T-cell (primary cell): ENCODE measurements around the gene C1orf94. TPM values are rescaled to one million over a fixed set of nuclear protein-coding genes. Genes with fewer than 3 reads are reported as not detected.
A peak's percentile ranks its signal among the peaks of the same experiment; 100 is the strongest.

Source experiments
- ATAC-seq, 4 experiments: fragments of 200-7000 bp in 3 of 4; fragments of 150-1000 bp in 1 of 4; cut with Tn5 transposase; replicated peaks in 1 of 4; 1 replicate in 3 of 4; 2 replicates in 1 of 4; pipeline ENCODE4 v1.10.0; 2021; ENCODE audit warnings: moderate library complexity in 3 of 4, mild to moderate bottlenecking in 2 of 4, moderate number of reproducible peaks in 1 of 4
- CTCF ChIA-PET, 2 donors: fragments of 300-600 bp; sonication (Branson Sonifier 250); formaldehyde crosslinking; loops; one replicate each; lab custom pipeline; 2022; ENCODE audit warnings: antibody characterized with exemption in 2 of 2; lab: Charles Lee
- POLR2A ChIA-PET, 2 donors: fragments of 300-600 bp; sonication (Branson Sonifier 250); formaldehyde crosslinking; loops; one replicate each; lab custom pipeline; 2022; ENCODE audit warnings: antibody characterized with exemption in 2 of 2; lab: Charles Lee
- DNase-seq, 35 experiments: peaks; one replicate each; pipeline versions ENCODE4 v3.0.0 to v3.0.0-alpha.2; 2013 to 2023
- H3K27ac ChIP-seq: one replicate; pipeline ENCODE4 v1.5.1; 2013; ENCODE audit warnings: low read length
- H3K27me3 ChIP-seq, 2 experiments: replicated peaks in 1 of 2; 1 replicate in 1 of 2; 2 replicates in 1 of 2; pipeline versions ENCODE4 v1.6.1 to v1.7.0; 2013; ENCODE audit warnings: low read length in 1 of 2, mixed read lengths in 1 of 2; ENCODE audit not compliant: control insufficient read depth in 2 of 2, insufficient read depth in 2 of 2; ENCODE audit errors: extremely low read depth in 1 of 2
- H3K36me3 ChIP-seq, 2 donors: 1 replicate in 1 of 2; 2 replicates in 1 of 2; pipeline versions ENCODE4 v1.6.1 to v1.7.0; 2013; ENCODE audit warnings: low read length in 1 of 2; ENCODE audit not compliant: control insufficient read depth in 2 of 2, insufficient read depth in 1 of 2; ENCODE audit errors: extremely low read depth in 1 of 2
- H3K4me1 ChIP-seq, 2 experiments: 1 replicate in 1 of 2; 2 replicates in 1 of 2; pipeline versions ENCODE4 v1.6.1 to v1.7.0; 2013; ENCODE audit warnings: low read length in 2 of 2, mixed read lengths in 1 of 2; ENCODE audit not compliant: insufficient read depth in 2 of 2, control insufficient read depth in 1 of 2; ENCODE audit errors: extremely low read depth in 1 of 2
- H3K4me3 ChIP-seq, 2 donors: 1 replicate in 1 of 2; 2 replicates in 1 of 2; pipeline versions ENCODE4 v1.5.1 to v1.7.0; 2013; ENCODE audit warnings: mild to moderate bottlenecking in 2 of 2, low read length in 1 of 2, moderate library complexity in 1 of 2; ENCODE audit not compliant: control insufficient read depth in 1 of 2; ENCODE audit errors: extremely low read depth in 1 of 2
- H3K9me3 ChIP-seq: 2 replicates; pipeline ENCODE4 v1.7.0; 2013
- H3K27ac Mint-ChIP-seq, 2 donors: one replicate each; pipeline ENCODE4 v1.8.0; 2020 to 2021; ENCODE audit warnings: mild to moderate bottlenecking in 2 of 2, mixed read lengths in 2 of 2
- H3K27me3 Mint-ChIP-seq, 2 donors: one replicate each; pipeline ENCODE4 v1.8.0; 2021 to 2022; ENCODE audit warnings: mixed read lengths in 2 of 2
- H3K36me3 Mint-ChIP-seq: one replicate; pipeline ENCODE4 v1.8.0; 2021; ENCODE audit warnings: mixed read lengths
- H3K4me1 Mint-ChIP-seq, 3 donors: one replicate each; pipeline ENCODE4 v1.8.0; 2020 to 2022; ENCODE audit warnings: mixed read lengths in 3 of 3, mild to moderate bottlenecking in 1 of 3
- H3K4me3 Mint-ChIP-seq, 3 donors: one replicate each; pipeline ENCODE4 v1.8.0; 2020 to 2022; ENCODE audit warnings: mild to moderate bottlenecking in 3 of 3, mixed read lengths in 3 of 3, moderate library complexity in 3 of 3
- H3K9me3 Mint-ChIP-seq, 3 donors: one replicate each; pipeline ENCODE4 v1.8.0; 2020 to 2022; ENCODE audit warnings: mixed read lengths in 3 of 3
- WGBS: methylation state at CpG from one replicate; pipeline ENCODE4 v1.1.5; 2013; ENCODE audit warnings: missing lambda C conversion rate; ENCODE audit not compliant: insufficient coverage; 5-methylcytosine and 5-hydroxymethylcytosine counted together
- total RNA-seq, 35 experiments: library from RNA in 6 of 35; stranded (reverse) in 6 of 35; fragments of 120-200 nt in 1 of 35; gene quantifications; one replicate each; pipeline versions ENCODE4 v1.2.1 to v1.2.4 and lab custom pipeline; 2013 to 2026

The C1orf94 gene
- total RNA-seq, 5 donors from 2014 or later (not counting 1 experiment from before 2014, with no cell fraction given), result not detected

DNA sequence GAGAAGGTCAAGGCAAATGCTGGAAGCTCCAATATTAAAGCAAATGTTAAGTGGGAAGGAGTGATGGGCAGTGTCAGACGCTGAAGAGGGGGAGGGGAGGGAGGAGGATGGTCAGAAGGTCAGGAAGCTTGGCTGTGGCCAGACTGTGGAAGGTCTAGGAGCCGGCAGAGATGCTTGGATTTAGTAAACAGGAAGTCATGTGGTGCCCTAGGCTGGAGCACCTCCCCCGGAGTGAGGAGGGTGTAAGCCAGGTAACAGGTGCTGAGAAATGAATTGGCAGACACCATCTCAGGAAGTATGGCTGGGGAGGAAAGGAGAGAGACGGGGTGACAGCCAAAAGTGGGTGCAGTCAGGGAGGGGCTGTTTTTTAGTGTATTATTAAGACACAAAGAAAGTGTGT lies 29.4 kb upstream of the C1orf94 start:
- POLR2A ChIA-PET, result no interaction called here
- Mint-ChIP-seq H3K36me3 (no peaks in the 10 kb centered on the region), H3K4me3 (no peak overlapping the region), H3K27me3 (peaks cover 2 to 22% of the 10 kb centered on the region in 2 donors), H3K9me3 (no peaks in the 10 kb centered on the region), H3K27ac (no peak overlapping the region), H3K4me1 (no peaks in the 10 kb centered on the region)
- DNase-seq (no peak), ATAC-seq (no peak)
- WGBS, result 2% methylated on average over 4 of the region's 4 CpGs
- H3K27ac ChIP-seq, result no peak overlapping the region
- H3K4me3 ChIP-seq, result no peak overlapping the region
- H3K9me3 ChIP-seq, result no peaks in the 10 kb centered on the region
- H3K27me3 ChIP-seq, result peaks cover 0 to 17% of the 10 kb centered on the region in 2 experiments
- CTCF ChIA-PET, result no interaction called here
- no peaks in the 10 kb centered on the region for H3K4me1 ChIP-seq
- H3K36me3 ChIP-seq, result no peaks in the 10 kb centered on the region

DNA sequence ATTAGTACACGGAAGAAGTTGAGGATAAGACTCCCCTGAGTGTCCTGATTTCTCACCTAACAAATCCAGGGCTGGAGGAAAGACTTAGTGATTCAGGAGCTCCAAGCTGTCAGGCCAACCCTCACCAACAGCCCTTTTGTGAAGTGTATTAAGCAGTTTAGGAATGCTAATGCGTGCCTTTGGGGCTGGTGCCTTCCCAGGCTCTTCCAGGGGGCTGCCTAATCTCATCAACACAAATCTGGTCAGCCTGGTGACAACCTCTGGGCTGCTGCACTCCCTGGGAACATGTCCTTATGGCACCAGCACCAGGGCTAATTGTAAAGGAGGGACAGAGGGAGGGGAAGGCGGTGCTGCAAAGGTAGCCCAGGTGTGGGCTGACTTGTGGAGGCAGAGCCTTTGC lies 27.2 kb upstream of the C1orf94 start:
- Histone ChIP-seq H3K27ac (no peak overlapping the region), H3K36me3 (no peaks in the 10 kb centered on the region), H3K4me1 (no peaks in the 10 kb centered on the region), H3K4me3 (no peak overlapping the region), H3K27me3 (peaks cover 0 to 24% of the 10 kb centered on the region in 2 experiments), H3K9me3 (no peaks in the 10 kb centered on the region)
- ChIA-PET POLR2A (no interaction called here), CTCF (no interaction called here)
- H3K4me3 Mint-ChIP-seq, result no peak overlapping the region
- DNase-seq (no peak), ATAC-seq (no peak)
- no peak overlapping the region for H3K27ac Mint-ChIP-seq
- WGBS, result no CpG with 5 or more reads among the region's 3 CpGs
- no peaks in the 10 kb centered on the region for H3K9me3 Mint-ChIP-seq
- H3K4me1 Mint-ChIP-seq, result no peaks in the 10 kb centered on the region
- no peaks in the 10 kb centered on the region for H3K36me3 Mint-ChIP-seq
- H3K27me3 Mint-ChIP-seq, result peaks cover 4 to 23% of the 10 kb centered on the region in 2 donors

DNA sequence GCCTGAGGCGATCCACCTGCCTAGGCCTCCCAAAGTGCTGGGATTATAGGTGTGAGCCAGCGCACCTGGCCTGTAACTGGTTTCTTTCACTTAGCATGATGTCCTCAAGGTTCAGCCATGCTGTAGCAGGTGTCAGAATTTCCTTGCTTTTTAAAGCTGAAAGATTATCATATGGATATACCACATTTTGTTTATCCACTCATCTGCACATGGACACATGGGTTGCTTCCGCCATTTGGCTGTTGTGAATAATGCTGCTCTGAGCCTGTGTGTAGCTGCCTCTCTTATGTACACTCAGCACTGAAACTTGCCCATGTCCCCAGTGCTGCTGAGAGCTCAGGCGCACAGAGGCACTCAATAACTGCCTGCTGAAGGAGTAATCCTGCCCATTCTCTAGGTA lies 23.5 kb upstream of the C1orf94 start:
- ATAC-seq, result no peak
- ChIA-PET POLR2A (no interaction called here), CTCF (no interaction called here)

DNA sequence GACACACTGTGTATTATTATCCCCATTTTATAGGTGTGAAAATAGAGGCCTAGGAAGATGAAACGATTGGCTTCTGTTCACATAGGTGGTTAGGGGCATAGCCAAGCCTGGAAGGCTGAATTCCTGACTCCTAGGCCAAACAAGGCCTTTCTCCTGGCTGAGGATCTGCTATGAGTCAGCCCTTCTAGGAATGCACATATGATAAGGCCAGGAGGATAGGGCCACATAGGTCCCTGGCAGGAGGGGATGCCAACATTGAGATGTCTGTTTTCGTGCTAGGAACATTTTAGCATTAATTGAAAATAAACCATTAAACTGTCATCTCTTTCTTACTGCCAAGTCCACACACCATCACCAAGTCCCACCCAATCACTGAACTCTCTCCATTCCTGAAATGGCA lies 20.8 kb upstream of the C1orf94 start:
- H3K4me1 ChIP-seq, result no peaks in the 10 kb centered on the region
- 60% methylated on average over 1 of the region's 2 CpGs for WGBS
- ATAC-seq (no peak), DNase-seq (no peak)
- H3K9me3 Mint-ChIP-seq, result no peaks in the 10 kb centered on the region
- no peak overlapping the region for H3K27ac Mint-ChIP-seq
- no peak overlapping the region for H3K4me3 Mint-ChIP-seq
- no peaks in the 10 kb centered on the region for H3K36me3 Mint-ChIP-seq
- H3K36me3 ChIP-seq, result no peaks in the 10 kb centered on the region
- ChIA-PET POLR2A (no interaction called here), CTCF (no interaction called here)
- H3K27ac ChIP-seq, result no peak overlapping the region
- H3K27me3 ChIP-seq, result peaks cover 0 to 23% of the 10 kb centered on the region in 2 experiments
- H3K9me3 ChIP-seq, result no peaks in the 10 kb centered on the region
- no peak overlapping the region for H3K4me3 ChIP-seq
- H3K27me3 Mint-ChIP-seq, result peaks cover 13 to 30% of the 10 kb centered on the region in 2 donors
- no peaks in the 10 kb centered on the region for H3K4me1 Mint-ChIP-seq

More for the DNA sequence above, 23.5 kb upstream of the C1orf94 start:
- peaks cover 0 to 24% of the 10 kb centered on the region in 2 experiments for H3K27me3 ChIP-seq
- no peak overlapping the region for H3K4me3 Mint-ChIP-seq
- WGBS, result 86% methylated on average over 3 of the region's 4 CpGs
- H3K4me1 Mint-ChIP-seq, result no peaks in the 10 kb centered on the region
- no peaks in the 10 kb centered on the region for H3K4me1 ChIP-seq
- no peaks in the 10 kb centered on the region for H3K36me3 ChIP-seq
- H3K4me3 ChIP-seq, result no peak overlapping the region
- H3K9me3 Mint-ChIP-seq, result no peaks in the 10 kb centered on the region
- no peak for DNase-seq
- no peak overlapping the region for H3K27ac Mint-ChIP-seq
- no peaks in the 10 kb centered on the region for H3K36me3 Mint-ChIP-seq
- no peak overlapping the region for H3K27ac ChIP-seq
- no peaks in the 10 kb centered on the region for H3K9me3 ChIP-seq
- peaks cover 4 to 21% of the 10 kb centered on the region in 2 donors for H3K27me3 Mint-ChIP-seq

DNA sequence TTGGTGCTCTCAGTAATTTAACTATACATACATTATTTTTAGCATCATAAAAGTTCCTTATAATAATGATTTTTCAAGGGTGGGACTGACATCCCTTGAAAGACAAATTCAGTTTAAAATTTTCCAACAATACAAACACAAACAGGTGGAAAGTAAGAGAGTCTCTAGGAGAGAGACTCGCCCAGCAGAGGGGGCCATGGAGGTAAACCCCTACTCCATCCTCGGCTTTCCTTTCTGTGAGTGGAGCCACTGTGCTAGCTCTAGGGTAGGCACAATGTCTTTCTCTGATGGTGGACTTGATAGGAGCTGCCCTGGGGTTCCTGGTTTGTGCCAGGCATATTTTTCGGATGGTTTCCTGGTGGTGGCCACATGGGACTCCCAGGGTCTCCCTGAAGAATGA lies 20.0 kb upstream of the C1orf94 start:
- H3K27me3 Mint-ChIP-seq, result peaks cover 20 to 32% of the 10 kb centered on the region in 2 donors
- POLR2A ChIA-PET, result no interaction called here

DNA sequence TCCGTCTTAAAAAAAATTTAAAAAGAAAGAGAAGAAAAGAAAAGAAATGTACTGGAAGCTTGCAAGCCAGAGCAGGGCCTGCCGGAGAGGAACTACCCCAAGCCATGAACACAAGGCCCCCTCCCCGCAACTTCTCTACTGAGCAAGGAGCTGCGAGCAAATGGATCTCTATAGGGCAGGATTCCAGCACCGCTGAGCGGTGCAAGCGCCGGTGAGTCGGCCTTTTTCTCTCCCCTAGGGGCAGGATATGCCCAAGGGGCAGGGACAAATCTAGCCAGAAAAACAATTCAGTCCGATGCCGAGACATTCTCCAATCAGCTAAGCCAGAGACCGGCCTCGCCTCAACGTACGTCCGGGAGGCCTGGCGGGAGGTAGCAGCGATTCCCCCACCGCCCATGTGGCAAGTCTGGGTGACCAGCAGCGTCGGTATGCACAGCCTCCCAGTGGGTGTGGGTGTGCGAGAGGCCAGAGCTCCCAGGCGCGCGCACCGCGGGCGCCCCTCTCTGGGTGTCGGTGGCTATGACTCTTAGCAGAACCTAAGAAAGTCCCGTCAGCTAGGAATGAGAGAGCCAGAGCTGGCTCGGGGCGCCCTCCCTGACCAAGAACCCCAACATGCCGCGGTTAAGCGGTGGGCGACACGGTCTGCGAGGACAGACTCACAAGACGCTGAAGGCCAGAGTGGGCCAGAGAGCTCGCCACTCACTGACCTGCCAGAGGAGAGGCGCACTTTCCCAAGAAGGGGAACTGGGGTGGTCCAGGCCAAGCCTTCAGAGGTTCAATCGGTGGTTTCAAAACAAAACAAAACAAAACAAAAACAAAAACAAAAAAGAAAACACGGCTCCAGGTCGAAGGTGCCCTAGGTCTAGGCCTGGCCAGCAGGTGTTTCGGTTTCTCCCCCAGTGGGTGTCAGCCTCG lies 13.6 kb upstream of the C1orf94 start:
- no peak for ATAC-seq
- peaks cover 7 to 60% of the 10 kb centered on the region in 2 experiments for H3K27me3 ChIP-seq
- no peak overlapping the region for H3K27ac Mint-ChIP-seq

More for the DNA sequence above, 20.0 kb upstream of the C1orf94 start:
- Histone ChIP-seq H3K4me3 (no peak overlapping the region), H3K36me3 (no peaks in the 10 kb centered on the region), H3K27ac (no peak overlapping the region), H3K27me3 (peaks cover 0 to 21% of the 10 kb centered on the region in 2 experiments), H3K9me3 (no peaks in the 10 kb centered on the region), H3K4me1 (no peaks in the 10 kb centered on the region)
- WGBS, result 57% methylated on average over 1 of the region's 3 CpGs
- Mint-ChIP-seq H3K4me1 (peaks cover 0 to 3% (median 0%) of the 10 kb centered on the region in 3 donors), H3K27ac (no peak overlapping the region), H3K36me3 (no peaks in the 10 kb centered on the region), H3K4me3 (no peak overlapping the region), H3K9me3 (no peaks in the 10 kb centered on the region)
- CTCF ChIA-PET, result no interaction called here
- ATAC-seq, result no peak
- DNase-seq, result no peak

More for the DNA sequence above, 13.6 kb upstream of the C1orf94 start:
- Histone ChIP-seq H3K9me3 (no peaks in the 10 kb centered on the region), H3K36me3 (no peaks in the 10 kb centered on the region), H3K27ac (no peak overlapping the region), H3K4me1 (peaks cover 0 to 12% of the 10 kb centered on the region in 2 experiments), H3K4me3 (peak overlapping the region in 1 of 2 donors; percentile 10)
- WGBS, result 1% methylated on average over 43 of the region's 46 CpGs
- POLR2A ChIA-PET, result no interaction called here
- DNase-seq, result no peak
- peak overlapping the region; percentile 28 to 62 (median 28) for H3K4me3 Mint-ChIP-seq
- no peaks in the 10 kb centered on the region for H3K9me3 Mint-ChIP-seq
- H3K36me3 Mint-ChIP-seq, result no peaks in the 10 kb centered on the region
- H3K4me1 Mint-ChIP-seq, result peaks cover 0 to 20% (median 13%) of the 10 kb centered on the region in 3 donors
- CTCF ChIA-PET, result no interaction called here
- H3K27me3 Mint-ChIP-seq, result peaks cover 51 to 67% of the 10 kb centered on the region in 2 donors
